ENCODE measurements around the gene OR2M7. TPM values are rescaled to one million over a fixed set of nuclear protein-coding genes. Genes with fewer than 3 reads are reported as not detected.

Gene OR2M7
- not detected in 3 replicates for polyA plus RNA-seq
- not detected for polyA plus RNA-seq (2011; ENCODE audit: low read depth)
- polyA plus RNA-seq (2011; cell fraction: cytosol; rRNA removed), result not detected in 2 replicates
- polyA plus RNA-seq (2011; cell fraction: nucleus; rRNA removed), result not detected in 2 replicates
- not detected in 2 replicates for polyA plus RNA-seq (2012; ENCODE audit: low replicate concordance)
- polyA minus RNA-seq, result not detected in 3 replicates
- not detected for polyA minus RNA-seq (2011; cell fraction: cytosol; rRNA and poly(A)+ RNA removed)
- not detected in 2 replicates for polyA minus RNA-seq (2011; cell fraction: nucleus; rRNA and poly(A)+ RNA removed)

DNA sequence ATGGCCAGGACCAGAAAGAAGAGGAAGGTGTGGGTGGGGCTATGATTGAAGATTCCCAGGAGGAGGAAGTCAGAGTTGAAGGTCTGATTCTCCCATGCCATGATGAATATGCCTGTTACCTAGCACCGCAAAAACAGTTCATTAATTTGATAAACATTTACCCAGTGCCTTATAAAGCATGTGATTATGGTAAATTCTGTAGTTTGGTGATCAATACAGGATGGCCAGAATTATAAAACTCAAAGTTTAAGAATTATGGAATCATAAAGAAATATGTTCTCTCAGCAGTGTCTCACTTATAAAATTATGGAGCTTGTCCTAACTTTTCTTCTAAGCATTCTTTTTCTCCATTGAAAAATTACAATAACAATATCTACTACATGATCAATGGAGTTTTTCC, at the start of gene OR2M7:
Gene OR2M7 (minus strand): TSS at position 101 of the 400 bp plus-strand sequence. CDS start 0 bp downstream, at position 101.
- H4K20me1 ChIP-seq (ENCODE audit: control insufficient read depth, extremely low read depth, insufficient read depth, low read length), result no peaks in the 10 kb centered on the region
- no peak for FAIRE-seq
- no peaks in the 10 kb centered on the region for H3K79me2 ChIP-seq (ENCODE audit: control insufficient read depth, insufficient read depth, low read length)
- no peak within 1 kb of the TSS for H3K4me2 ChIP-seq (ENCODE audit: control insufficient read depth, extremely low read depth, insufficient read depth, low read depth, low read length)
- no peak within 1 kb of the TSS for H2AFZ ChIP-seq (ENCODE audit: control insufficient read depth, low read length)
- no peaks in the 10 kb centered on the region for H3K36me3 ChIP-seq (ENCODE audit: control insufficient read depth in 2 of 2, extremely low read depth in 1 of 2, insufficient read depth in 2 of 2, low read length in 2 of 2)
- no peak within 1 kb of the TSS for H3K27ac ChIP-seq (ENCODE audit: control insufficient read depth, insufficient read depth, low read length)
- H3K27me3 ChIP-seq (ENCODE audit: control insufficient read depth, extremely low read depth, insufficient read depth, low read length), result no peaks in the 10 kb centered on the region
- H3K4me3 ChIP-seq (ENCODE audit: control insufficient read depth in 2 of 3, extremely low read depth in 1 of 3, insufficient read depth in 2 of 3, low read depth in 1 of 3, low read length in 3 of 3), result no peak within 1 kb of the TSS
- dilution Hi-C loops (cut with MboI; ENCODE audit: extremely low pct_ligation_motif_present, low sequenced_read_pairs), result no loop called here
- H3K9me1 ChIP-seq (ENCODE audit: control insufficient read depth, extremely low read depth, insufficient read depth, low read length), result no peaks in the 10 kb centered on the region
- TF ChIP-seq EZH2 (IDR thresholded peaks at IDR 0.05; ENCODE audit: low read length) (no peak), CTCF (optimal IDR thresholded peaks at IDR 0.05 in 1 of 3, IDR thresholded peaks at IDR 0.05 in 1 of 3, conservative IDR thresholded peaks at IDR 0.05 in 1 of 3; ENCODE audit: extremely low read depth in 1 of 3, insufficient read depth in 2 of 3, low read length in 3 of 3) (no peak)
- no peak for DNase-seq (ENCODE audit: low read depth, low spot score)
- no peaks in the 10 kb centered on the region for H3K9me3 ChIP-seq (ENCODE audit: control insufficient read depth, low read depth, low read length)
- no peak within 1 kb of the TSS for H3K9ac ChIP-seq (ENCODE audit: control insufficient read depth, extremely low read depth, insufficient read depth, low read length)
- H3K4me1 ChIP-seq (ENCODE audit: control insufficient read depth, extremely low read depth, insufficient read depth, low read length), result no peaks in the 10 kb centered on the region

DNA sequence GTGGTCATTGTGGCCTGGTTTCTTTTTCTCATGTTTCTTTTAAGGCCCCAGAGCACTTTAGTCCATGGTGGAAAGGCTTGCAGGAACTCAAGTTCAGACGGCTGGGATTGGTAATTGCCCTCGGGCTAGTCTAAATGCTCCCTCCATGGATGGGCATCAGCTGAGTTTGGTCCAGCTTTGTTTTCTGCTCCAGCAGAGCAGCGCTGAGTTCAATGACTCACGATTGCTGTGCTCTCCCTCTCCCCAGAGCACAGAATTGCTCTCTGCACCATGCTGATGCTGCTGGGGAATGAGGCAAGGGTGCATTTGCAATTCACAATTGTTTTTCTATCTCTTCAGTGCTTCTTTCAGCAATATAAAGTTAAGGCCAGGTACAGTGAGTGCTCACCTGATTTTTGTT, 49.4 kb upstream of the OR2M7 start:
- Histone ChIP-seq H3K79me2 (ENCODE audit: control insufficient read depth, insufficient read depth, low read length) (no peaks in the 10 kb centered on the region), H2AFZ (ENCODE audit: control insufficient read depth, low read length) (no peak overlapping the region), H4K20me1 (ENCODE audit: control insufficient read depth, extremely low read depth, insufficient read depth, low read length) (no peaks in the 10 kb centered on the region), H3K27ac (ENCODE audit: control insufficient read depth, insufficient read depth, low read length) (no peak overlapping the region), H3K9ac (ENCODE audit: control insufficient read depth, extremely low read depth, insufficient read depth, low read length) (no peak overlapping the region), H3K9me1 (ENCODE audit: control insufficient read depth, extremely low read depth, insufficient read depth, low read length) (no peaks in the 10 kb centered on the region), H3K4me1 (ENCODE audit: control insufficient read depth, extremely low read depth, insufficient read depth, low read length) (no peaks in the 10 kb centered on the region), H3K36me3 (ENCODE audit: control insufficient read depth in 2 of 2, extremely low read depth in 1 of 2, insufficient read depth in 2 of 2, low read length in 2 of 2) (no peaks in the 10 kb centered on the region), H3K4me3 (ENCODE audit: control insufficient read depth in 2 of 3, extremely low read depth in 1 of 3, insufficient read depth in 2 of 3, low read depth in 1 of 3, low read length in 3 of 3) (no peak overlapping the region), H3K27me3 (ENCODE audit: control insufficient read depth, extremely low read depth, insufficient read depth, low read length) (no peaks in the 10 kb centered on the region), H3K4me2 (ENCODE audit: control insufficient read depth, extremely low read depth, insufficient read depth, low read depth, low read length) (no peak overlapping the region), H3K9me3 (ENCODE audit: control insufficient read depth, low read depth, low read length) (no peaks in the 10 kb centered on the region)
- TF ChIP-seq EZH2 (IDR thresholded peaks at IDR 0.05; ENCODE audit: low read length) (no peak), CTCF (optimal IDR thresholded peaks at IDR 0.05 in 1 of 3, IDR thresholded peaks at IDR 0.05 in 1 of 3, conservative IDR thresholded peaks at IDR 0.05 in 1 of 3; ENCODE audit: extremely low read depth in 1 of 3, insufficient read depth in 2 of 3, low read length in 3 of 3) (no peak)
- no peak for DNase-seq (ENCODE audit: low read depth, low spot score)
- FAIRE-seq, result no peak
- dilution Hi-C loops (cut with MboI; ENCODE audit: extremely low pct_ligation_motif_present, low sequenced_read_pairs), result no loop called here
